Glomerular endothelial cell (primary cell): ENCODE data around the gene ADIRF. TPM values are rescaled to one million over a fixed set of nuclear protein-coding genes. Genes with fewer than 3 reads are reported as not detected.
"Not testable (repeated sequence)": the region's sequence is repeated elsewhere in the genome, so short reads cannot be mapped to it uniquely, and the experiment has no call there.

Experiments
- DNase-seq: peaks from one replicate; pipeline ENCODE4 v3.0.0-alpha.2; 2011; ENCODE audit warnings: low read depth, low spot score; ENCODE audit errors: extremely low read depth
- total RNA-seq: library from RNA; depleted of rRNA; stranded (reverse); fragments of >200 nt; gene quantifications from 2 replicates; pipeline ENCODE4 v1.2.3, GENCODE V29; 2015

Gene ADIRF
- 17.5 and 40.6 TPM in 2 replicates for total RNA-seq

GRCh38 chr10:86968271-86968993 is at the start of gene ADIRF:
Gene ADIRF, plus strand, starts transcription at chr10:86968482. Its CDS starts 63 bp downstream, at chr10:86968545.
- DNase-seq = no peak

- no peak for DNase-seq
Measured at GRCh38 chr10:86922553-86922961, 45.7 kb upstream of the ADIRF start.

- DNase-seq = no peak
Measured at GRCh38 chr10:86929468-86930380, 38.6 kb upstream of the ADIRF start.

- DNase-seq = no peak
Measured at GRCh38 chr10:86931872-86932271, 36.4 kb upstream of the ADIRF start.

GRCh38 chr10:86932674-86933073 is 35.6 kb upstream of the ADIRF start:
- no peak for DNase-seq

- DNase-seq = not testable (repeated sequence)
Measured at GRCh38 chr10:86934162-86934711, 34.0 kb upstream of the ADIRF start.

GRCh38 chr10:86936661-86937501 is 31.4 kb upstream of the ADIRF start:
- no peak for DNase-seq

- no peak for DNase-seq
Measured at GRCh38 chr10:86937502-86938154, 30.7 kb upstream of the ADIRF start.

- DNase-seq = no peak
Measured at GRCh38 chr10:86938260-86938659, 30.0 kb upstream of the ADIRF start.

- DNase-seq = not testable (repeated sequence)
Measured at GRCh38 chr10:86940076-86940475, 28.2 kb upstream of the ADIRF start.

GRCh38 chr10:86940677-86941076 is 27.6 kb upstream of the ADIRF start:
- no peak for DNase-seq

GRCh38 chr10:86941426-86941825 is 26.9 kb upstream of the ADIRF start:
- DNase-seq = no peak

- no peak for DNase-seq
Measured at GRCh38 chr10:86941991-86942421, 26.3 kb upstream of the ADIRF start.

- DNase-seq = no peak
Measured at GRCh38 chr10:86942441-86943315, 25.6 kb upstream of the ADIRF start.

- DNase-seq = no peak
Measured at GRCh38 chr10:86943316-86944030, 24.8 kb upstream of the ADIRF start.

GRCh38 chr10:86944031-86944419 is 24.3 kb upstream of the ADIRF start:
- DNase-seq = no peak

- no peak for DNase-seq
Measured at GRCh38 chr10:86944471-86944870, 23.8 kb upstream of the ADIRF start.

GRCh38 chr10:86944907-86945306 is 23.4 kb upstream of the ADIRF start:
- no peak for DNase-seq
